Posterior cingulate gyrus (tissue), 11 donors: ENCODE data around the gene TDP1.

Experiments used
- DNase-seq, 10 donors: peaks; one replicate each; pipeline versions ENCODE4 v3.0.0 to v3.0.0-alpha.2; 2020 to 2021; ENCODE audit warnings: mixed read lengths in 3 of 10
- intact Hi-C: fragments of 100-400 bp; cut with DNase I; formaldehyde crosslinking; loops from one replicate; pipeline ENCODE4 v1.15.1; 2023

Gene TDP1

GRCh38 chr14:89955745-89956660 lies at the start of gene TDP1:
Gene TDP1, plus strand, starts transcription at chr14:89955927. Its CDS starts 7,188 bp downstream, at chr14:89963115.
- peak; percentile 98 to 100 (median 98) for DNase-seq
- intact Hi-C loops, result loop anchor here (10.0 kb wide), 1 partner anchor 1401 kb away; the partner anchor contains the start of gene PTPN21

GRCh38 chr14:89906000-89906399 lies 49.7 kb upstream of the TDP1 start:
- DNase-seq, result no peak
- intact Hi-C loops, result no loop called here

DNA sequence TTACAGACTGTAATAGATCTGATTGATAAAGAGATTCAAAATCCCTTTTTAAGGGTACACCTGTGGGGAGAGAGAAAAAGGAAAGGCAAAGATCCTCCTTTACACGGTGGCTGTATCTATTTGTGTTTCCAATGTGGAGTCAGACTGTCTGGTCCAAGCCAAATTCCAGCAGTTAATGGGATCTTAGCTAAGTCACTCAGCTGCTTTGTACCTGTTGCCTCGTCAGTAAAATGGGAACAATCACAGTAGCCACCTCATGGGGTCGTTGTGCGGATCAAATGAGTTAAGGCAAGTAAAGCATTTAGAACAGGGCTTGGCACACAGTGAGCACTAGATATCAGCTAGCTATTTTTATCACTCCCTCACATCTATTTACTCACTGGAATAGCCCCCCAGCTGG lies 48.1 kb upstream of the TDP1 start:
- intact Hi-C loops, result no loop called here
- no peak for DNase-seq

DNA sequence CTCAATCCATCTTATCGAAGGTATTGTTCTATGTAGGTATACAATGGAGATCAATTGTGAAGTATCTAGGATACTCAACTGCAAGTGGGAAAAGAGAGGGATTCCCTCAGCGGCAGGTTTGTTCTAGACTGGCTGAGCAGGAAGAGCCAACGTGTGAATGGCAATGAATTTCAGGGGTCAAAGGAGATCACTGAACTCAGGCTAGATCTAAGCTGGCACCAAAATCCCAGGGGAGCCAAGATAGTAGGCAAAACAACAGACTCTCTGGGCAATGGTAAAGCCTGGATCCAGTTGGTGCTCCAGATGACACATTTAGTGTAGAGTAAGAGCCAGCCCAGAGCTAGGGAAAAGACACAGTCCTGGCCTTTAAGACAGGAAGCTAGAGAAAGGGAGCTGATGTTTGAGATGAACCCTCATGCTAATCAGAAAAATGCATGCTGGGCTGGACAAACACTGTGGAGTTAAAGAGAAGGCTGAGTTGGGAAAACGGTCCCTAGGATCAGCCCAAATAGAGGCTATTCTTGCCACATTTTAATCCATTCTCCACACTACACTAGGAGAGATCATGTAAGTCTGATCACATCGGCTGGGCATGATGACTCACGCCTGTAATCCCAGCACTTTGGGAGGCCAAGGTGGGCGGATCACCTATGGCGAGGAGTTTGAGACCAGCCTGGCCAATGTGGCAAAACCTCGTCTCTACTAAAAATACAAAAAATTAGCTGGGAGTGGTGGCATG lies 46.8 kb upstream of the TDP1 start:
- no peak for DNase-seq
- intact Hi-C loops, result no loop called here

- no peak for DNase-seq
- intact Hi-C loops, result no loop called here
Measured at GRCh38 chr14:89909586-89909985, 46.1 kb upstream of the TDP1 start.

DNA sequence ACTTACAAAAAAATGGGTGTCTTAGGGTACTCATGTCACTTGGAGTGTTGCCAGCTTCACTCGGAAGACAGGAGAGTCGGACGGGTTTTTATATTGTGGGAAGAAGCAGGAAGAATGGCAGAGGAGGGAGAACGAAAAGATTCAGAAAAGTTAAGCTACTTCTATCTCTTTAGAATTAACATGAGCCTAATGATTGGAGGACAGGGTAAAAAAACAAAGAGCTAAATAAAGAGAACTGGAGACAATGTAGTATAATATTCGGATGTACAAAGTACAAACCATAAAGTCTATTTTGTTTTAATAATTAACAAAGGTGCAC lies 45.1 kb upstream of the TDP1 start:
- DNase-seq, result no peak
- intact Hi-C loops, result loop anchor here (5.0 kb wide), 3 partner anchors 208 to 883 kb away; partner anchors contain the start of gene FOXN3

GRCh38 chr14:89911010-89911919 lies 44.5 kb upstream of the TDP1 start:
- intact Hi-C loops, result loop anchor here (5.0 kb wide), 3 partner anchors 209 to 884 kb away; partner anchors contain the start of gene FOXN3
- DNase-seq, result peak in 7 of 10 donors; percentile 38 to 92 (median 47)

- intact Hi-C loops, result loop anchor here (5.0 kb wide), 3 partner anchors 210 to 885 kb away; partner anchors contain the start of gene FOXN3
- no peak for DNase-seq
Measured at GRCh38 chr14:89912221-89912620, 43.5 kb upstream of the TDP1 start.

GRCh38 chr14:89912667-89913211 lies 43.0 kb upstream of the TDP1 start:
- peak in 5 of 10 donors; percentile 27 to 87 (median 36) for DNase-seq
- intact Hi-C loops, result loop anchor here (5.0 kb wide), 3 partner anchors 210 to 885 kb away; partner anchors contain the start of gene FOXN3

DNA sequence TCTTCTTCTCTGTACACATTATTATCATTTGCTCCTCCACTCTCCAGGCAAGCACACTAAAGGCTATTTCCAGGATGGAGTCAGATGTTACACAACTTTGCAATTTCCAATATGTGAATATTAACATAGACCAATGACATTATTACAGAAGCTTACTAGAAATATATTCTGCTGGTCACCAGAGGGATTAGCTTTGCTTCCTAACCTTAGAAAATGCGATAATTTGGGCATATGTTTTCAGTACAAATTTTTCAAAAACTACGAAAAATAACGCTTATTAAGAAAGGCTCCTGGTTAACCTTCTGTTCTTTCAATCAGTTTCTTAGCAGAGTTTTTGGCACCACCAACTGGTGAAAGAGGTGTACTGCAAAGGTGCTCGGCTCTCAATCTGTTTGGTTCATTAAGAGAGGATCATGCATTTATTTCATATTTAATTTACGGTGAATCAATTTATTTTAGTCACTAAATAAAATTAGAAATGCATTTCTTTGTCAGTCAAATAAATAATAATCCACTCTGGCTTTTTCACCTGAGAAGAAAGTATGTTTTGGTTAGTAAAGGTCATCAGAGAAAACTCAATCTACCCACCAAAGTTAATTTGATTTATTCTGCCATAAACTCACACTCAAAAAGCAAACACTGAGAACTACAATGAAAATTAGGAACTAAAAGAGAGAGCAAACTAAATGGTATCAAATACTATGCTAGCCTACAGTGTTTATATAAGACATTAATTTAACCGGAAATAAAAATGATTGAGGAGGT lies 40.4 kb upstream of the TDP1 start:
- DNase-seq, result peak in 6 of 10 donors; percentile 35 to 88 (median 68)
- intact Hi-C loops, result loop anchor here (2.0 to 5.0 kb wide), 2 partner anchors 738 to 874 kb away; no protein-coding TSS in a partner anchor

DNA sequence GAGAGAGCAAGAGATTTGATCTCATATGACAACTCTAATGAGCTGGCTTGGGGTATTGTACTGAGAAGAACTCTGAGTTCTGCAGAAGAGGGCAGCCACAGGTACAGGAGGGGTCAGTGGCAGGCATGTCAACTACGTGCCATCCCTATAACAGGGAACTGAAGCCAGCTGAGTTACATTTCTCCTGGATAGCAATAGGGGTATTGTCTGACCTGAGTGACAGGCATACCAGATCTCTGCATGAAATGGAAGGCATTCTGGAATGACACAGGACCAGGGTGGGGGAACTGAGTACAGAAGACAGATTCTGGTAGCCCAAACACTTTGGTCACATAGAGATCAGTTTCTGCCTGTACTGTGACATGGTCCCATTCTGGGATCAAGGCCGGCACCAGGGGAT lies 37.0 kb upstream of the TDP1 start:
- no peak for DNase-seq
- intact Hi-C loops, result loop anchor here (5.0 kb wide), 1 partner anchor 741 kb away; no protein-coding TSS in a partner anchor

DNA sequence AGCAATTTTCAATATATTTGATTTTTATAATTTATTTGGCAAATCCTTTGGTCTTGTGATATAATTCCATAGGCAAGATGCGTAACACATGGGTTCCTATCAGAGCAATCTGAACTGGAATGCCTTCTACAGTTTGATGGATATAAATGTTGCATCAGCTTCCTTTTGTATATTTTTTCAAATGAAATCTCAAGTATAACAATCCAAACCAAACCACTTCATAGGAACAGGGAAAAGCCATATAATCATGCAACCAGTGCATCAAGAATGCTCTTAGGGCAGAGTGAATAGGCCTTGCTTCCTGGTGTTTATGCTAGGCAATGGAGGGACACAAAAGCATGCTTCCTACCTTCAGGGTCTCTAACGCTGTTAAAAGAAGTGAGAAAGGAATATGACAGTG lies 35.7 kb upstream of the TDP1 start:
- intact Hi-C loops, result loop anchor here (10.0 kb wide), 1 partner anchor 305 kb away; no protein-coding TSS in a partner anchor
- DNase-seq, result no peak

- intact Hi-C loops, result loop anchor here (10.0 kb wide), 1 partner anchor 307 kb away; no protein-coding TSS in a partner anchor
Measured at GRCh38 chr14:89921346-89921745, 34.4 kb upstream of the TDP1 start.

DNA sequence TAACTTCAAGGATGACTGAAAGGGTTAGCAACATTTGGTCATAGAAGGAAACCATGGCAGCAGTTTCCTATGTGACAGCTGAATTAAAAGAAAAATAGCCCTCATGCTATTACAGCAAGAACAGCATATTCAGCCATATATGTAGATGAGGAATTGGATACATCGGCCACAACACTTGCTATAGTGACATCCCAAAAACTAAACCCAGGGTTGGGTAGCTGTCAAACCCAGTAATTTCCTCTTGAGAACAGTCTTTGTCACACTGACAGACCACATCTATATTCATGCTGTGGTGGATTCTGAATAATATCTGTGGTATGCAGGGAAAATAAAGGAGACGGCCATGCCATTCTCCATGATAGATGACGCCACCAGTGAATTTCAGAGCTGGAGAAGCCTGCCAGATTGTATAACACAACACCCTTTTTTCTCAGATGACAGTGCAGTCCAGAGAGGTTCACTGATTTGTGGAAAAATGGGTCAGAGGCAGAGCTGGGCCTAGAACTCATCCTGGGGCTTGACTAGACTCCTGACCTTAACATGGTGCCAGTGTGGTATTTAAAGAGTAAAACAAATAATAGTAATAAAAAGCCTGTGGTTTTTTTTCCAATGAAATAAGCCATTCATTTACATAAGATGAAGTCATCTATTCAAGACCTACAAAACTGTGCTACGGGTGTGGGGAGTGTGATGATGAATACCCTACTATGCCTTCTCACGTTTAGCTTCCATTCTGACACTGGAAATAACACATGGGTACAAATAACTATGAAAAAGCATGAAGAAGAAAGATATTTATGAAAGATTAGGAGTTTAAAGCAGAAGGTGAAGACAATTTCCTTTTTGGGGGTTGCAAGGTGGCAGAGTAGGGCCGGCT lies 33.5 kb upstream of the TDP1 start:
- intact Hi-C loops, result loop anchor here (10.0 kb wide), 1 partner anchor 307 kb away; no protein-coding TSS in a partner anchor
- DNase-seq, result no peak

More at GRCh38 chr14:89921346-89921745, 34.4 kb upstream of the TDP1 start:
- no peak for DNase-seq

- intact Hi-C loops, result loop anchor here (10.0 kb wide), 1 partner anchor 309 kb away; no protein-coding TSS in a partner anchor
- DNase-seq, result no peak
Measured at GRCh38 chr14:89924268-89924667, 31.5 kb upstream of the TDP1 start.

GRCh38 chr14:89926694-89927093 lies 29.0 kb upstream of the TDP1 start:
- no peak for DNase-seq
- intact Hi-C loops, result loop anchor here (10.0 kb wide), 1 partner anchor 312 kb away; no protein-coding TSS in a partner anchor

DNA sequence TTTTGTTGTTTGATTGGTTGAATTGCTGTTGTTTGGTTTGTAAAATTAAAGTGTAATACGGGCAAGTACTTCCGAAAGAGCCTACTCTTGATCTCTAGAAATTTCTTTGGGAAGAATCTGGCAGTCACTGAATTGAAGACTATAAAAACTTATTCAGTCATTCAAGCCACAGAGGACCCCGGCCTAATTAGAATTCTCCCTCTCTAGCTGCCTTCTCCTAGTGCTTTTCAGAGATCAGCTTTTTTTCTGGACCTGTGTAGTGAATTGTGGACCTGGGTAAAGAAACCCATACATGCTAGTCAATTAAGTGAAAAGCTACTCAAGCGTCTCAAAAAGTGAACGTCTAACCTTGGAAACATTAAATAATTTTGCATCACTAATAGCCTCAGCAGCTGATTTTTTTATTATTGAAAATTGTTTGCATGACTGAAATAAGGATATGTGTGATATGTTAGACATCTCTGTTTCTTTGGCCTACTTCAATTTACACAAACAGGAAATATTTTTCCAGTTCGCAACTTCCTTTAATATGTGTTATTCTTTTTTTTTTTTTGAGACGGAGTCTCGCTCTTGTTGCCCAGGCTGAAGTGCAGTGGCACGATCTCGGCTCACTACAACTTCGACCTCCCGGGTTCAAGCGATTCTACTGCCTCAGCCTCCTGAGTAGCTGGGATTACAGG lies 28.4 kb upstream of the TDP1 start:
- intact Hi-C loops, result loop anchor here (10.0 kb wide), 1 partner anchor 313 kb away; no protein-coding TSS in a partner anchor
- DNase-seq, result no peak
